CD4-positive, alpha-beta T cell treated with Interleukin-10 for 1 hour (primary cell): Measurements from ENCODE around the gene NXPH1.
"Not testable (repeated sequence)": the region's sequence is repeated elsewhere in the genome, so short reads cannot be mapped to it uniquely, and the experiment has no call there.

Source experiments
- DNase-seq: peaks from one replicate; pipeline ENCODE4 v3.0.0-alpha.2; 2020

NXPH1 gene

DNA sequence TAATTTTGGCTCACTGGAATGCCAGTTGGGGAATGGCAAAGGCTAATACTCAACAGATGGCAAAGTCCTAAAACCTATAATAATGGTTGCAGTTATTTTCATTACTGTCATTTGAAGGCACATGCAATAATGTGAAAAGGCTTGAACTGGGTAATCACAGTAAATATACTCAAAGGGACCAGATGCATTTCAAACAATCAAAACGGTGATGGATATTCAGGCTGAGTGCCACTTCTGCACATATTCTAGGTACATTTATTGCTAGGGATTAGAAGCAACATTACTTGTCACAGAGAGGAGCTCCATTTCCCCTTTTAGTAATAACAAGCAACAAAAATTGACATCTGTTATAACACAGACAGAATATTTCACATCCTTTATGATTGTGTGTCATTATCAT lies 171.8 kb downstream of the NXPH1 start:
- DNase-seq: no peak

DNA sequence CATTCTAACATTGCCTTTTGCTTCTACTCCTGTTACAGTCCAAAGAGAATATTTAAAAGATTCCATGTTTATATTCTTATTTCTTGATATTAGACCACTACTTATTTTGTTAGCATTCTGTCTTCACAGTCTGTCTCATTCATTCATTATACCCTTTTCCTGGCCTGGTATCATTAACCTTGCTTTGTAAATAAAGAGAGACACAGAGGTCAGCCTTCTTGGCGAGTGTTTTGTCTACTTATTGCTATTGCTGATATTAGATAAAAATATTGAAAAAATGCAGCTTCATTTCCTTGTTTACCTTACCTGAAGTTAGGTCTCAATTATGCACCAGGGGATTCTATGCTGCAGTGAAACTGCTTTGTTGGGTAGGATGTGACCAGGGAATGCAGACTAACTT lies 179.2 kb downstream of the NXPH1 start:
- no peak for DNase-seq

DNA sequence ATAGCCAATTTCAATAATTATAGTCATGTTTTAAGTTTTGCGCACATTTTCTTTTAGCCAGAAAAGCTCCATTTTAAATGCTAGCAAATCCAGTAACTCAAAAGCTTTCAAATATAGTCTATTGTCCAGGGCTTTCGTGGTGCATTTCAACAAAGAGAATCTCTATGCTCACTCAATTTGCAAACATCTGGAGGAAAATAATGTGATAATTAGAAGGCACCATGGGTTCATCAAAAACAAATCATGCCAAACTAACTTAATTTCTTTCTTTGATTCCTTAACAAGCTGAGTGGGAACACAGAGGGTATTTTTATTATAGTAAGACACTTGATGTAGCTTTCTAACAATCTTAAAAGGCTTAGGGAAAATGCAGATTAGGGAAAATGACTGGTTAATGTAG lies 179.8 kb downstream of the NXPH1 start:
- no peak for DNase-seq

DNA sequence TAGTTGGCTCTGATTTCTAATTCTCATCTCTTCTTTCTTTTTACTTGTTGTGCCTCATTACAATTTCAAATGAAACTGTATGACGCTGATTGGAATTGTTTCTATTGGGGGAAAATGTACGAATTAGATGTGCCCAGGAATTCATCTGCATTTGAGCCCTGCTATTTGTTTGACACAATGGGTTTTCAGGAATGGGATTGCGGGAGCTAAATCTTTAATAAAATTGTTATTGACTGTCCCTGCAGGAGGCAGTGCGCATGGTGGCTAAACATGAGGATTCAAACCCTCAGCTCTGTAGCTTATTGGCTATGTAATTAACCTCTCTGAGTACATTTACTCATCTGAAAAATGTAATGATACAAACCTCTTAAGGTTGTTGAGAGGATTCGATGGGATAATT lies 181.6 kb downstream of the NXPH1 start:
- DNase-seq: no peak

DNA sequence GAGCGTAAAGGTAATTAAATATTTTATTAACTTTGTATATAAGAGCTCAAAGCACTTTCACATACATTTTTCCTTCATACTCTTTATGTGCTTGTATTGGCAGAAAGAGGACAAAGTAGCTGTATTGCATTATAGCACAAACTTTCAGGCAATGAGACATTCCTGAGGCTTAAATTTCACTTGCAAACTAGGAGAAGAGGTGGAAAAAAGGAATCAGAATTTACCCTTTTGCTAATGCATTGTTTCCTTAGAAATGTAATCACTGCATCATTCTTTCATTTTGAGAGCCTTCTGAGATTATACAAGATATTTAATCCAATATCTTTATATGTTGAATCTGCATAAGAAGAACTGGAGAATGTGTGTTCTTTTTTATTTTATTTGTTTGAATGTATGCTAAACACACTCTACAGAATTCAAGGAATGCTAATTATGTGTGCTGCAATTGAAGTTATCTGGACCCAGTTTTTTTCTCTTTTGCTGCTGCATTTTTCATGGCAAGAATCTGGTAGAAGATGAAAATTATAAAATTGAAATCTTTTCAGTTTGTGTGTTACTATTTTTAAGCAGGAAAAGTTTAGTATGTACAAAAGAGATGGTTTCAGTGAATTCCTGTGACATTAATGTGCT lies 185.1 kb downstream of the NXPH1 start:
- DNase-seq: no peak

DNA sequence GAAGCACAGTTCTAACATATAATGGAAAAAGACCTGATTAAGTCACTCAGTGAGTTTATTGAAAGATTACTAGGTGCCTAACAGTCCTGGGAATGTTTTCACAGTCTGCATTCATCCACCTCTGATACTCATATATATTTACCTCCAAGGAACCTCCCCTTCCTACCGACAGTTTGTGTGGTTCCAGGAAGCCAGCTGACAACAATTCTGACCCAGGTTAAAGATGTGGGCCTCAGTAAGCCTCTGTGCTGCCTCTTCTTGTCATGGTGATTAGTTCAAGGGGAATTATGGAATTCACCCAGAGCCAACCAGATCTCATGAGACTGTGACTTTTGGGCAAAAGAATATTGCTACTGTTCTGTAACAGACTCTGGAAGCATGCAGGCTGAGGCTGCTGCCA lies 186.8 kb downstream of the NXPH1 start:
- no peak for DNase-seq

DNA sequence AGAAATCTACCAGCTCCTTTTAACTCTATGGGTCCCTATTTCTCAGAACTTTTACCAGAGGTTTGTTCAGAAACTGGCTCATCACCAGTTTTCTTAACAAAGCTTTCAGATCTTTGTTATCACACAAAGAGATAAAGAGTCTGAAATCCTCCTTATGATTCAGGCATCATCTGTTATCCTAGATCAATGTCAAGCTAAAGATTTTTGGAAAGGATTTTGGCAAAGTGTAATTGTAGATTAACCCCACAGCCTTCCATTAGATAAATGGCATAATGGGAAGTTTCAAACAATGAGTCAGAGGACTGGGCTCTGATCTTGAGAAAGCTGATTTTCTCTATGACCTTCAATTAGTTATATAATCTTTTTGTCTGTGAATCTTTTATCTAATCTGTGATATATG lies 192.2 kb downstream of the NXPH1 start:
- no peak for DNase-seq

DNA sequence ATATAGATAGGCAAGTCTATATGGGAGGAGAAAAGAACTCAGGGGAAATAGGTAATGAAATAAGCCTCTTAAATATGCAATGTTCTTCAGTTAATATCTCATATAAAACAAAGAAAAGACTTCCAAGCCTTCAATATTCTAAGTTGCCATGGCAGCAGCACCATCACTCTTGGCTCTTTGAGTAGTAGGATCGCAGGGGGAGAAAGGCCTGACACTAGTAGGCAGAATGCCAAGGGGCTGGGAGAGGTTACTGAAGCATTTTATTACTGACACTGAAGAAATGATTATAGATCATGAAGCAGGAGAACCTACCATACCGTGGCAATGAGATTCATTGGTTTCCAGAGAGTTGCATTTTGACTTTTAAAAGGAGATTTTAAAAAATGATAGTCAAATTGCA lies 193.9 kb downstream of the NXPH1 start:
- no peak for DNase-seq

DNA sequence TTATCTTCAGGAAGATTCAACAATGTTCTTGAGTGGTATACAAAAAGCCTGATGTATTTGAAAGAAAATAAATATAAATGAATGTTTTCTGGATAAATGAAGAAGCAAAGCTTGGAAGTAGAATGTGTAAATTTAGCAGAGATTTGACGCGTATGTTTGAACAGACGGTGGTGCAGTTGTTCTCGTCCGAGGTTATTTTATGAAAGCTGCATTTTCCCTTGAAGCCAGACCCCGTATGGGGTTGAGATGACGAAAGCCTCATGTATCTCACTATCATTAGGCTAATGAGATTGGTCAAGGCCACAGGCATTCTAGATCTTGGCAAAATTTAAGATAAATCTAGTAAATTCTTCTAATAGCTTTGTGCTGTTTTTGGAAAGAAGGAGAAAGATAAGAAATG lies 195.2 kb downstream of the NXPH1 start:
- DNase-seq: no peak

DNA sequence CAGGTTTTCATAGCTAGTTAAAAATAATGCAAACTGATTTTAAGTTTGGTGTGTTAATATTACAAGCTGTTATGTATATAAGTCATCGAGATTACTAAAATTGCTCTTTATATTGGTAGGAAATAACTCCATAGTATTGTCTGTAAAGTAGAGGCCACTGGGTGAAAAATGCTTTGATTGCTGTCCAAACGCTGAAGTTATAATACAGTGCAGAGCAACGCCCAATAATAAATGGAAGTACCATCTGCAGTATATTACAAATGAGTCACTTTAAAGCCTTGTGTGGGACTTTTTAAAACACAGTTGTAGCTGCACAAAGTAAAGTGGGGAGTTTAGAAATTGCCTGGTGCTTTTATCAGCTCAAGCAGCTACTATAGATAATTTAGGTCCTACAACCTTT lies 196.1 kb downstream of the NXPH1 start:
- no peak for DNase-seq

DNA sequence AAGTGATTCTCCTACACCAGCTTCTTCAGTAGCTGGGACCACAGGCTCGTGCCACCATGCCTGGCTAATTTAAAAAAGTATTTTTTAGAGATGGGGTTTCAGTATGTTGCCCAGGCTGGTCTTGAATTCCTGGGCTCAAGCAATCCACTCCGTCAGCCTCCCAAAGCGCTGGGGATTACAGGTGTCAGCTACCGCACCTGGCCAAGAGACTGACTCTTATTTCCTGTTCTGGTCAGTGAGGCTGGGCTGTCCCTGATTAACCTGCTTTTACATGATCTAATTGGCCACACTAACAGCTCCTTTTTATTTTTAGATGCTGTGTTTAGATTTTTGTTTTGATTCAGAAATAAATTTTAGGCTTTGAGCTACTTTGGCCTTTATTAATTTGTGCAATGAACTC lies 203.9 kb downstream of the NXPH1 start:
- DNase-seq: no peak

DNA sequence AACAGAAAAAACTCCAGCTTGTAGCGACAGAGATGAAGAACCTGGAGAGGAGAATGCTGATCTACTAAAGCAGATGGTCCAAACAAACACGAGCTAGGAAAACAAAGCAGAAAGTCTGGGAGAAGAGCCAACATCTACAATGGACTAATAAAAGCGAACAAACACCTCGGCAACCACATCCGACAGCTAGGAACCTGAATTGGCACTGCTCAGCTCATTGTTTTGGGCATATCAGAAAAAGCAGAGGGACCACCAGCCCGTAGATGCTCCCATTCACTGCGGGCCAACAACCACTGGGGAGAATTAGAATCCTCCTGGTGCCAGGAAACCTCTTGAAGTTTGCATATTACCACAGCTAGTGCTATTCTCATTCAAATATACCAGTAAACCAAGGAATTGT lies 204.7 kb downstream of the NXPH1 start:
- DNase-seq: no peak

DNA sequence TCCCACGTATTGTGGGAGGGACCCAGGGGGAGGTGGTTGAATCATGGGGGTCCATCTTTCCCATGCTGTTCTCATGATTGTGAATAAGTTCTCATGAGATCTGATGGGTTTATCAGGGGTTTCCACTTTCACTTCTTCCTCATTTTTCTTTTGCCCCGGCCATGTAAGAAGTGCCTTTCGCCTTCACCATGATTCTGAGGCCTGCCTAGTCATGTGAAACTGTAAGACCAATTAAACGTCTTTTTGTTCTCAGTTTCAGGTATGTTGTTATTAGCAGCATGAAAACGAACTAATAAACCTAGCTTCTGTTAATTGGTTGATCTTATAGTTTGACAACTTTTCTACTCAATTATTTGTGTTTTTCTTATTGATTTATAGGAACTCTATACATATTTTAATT lies 206.3 kb downstream of the NXPH1 start:
- DNase-seq: no peak

DNA sequence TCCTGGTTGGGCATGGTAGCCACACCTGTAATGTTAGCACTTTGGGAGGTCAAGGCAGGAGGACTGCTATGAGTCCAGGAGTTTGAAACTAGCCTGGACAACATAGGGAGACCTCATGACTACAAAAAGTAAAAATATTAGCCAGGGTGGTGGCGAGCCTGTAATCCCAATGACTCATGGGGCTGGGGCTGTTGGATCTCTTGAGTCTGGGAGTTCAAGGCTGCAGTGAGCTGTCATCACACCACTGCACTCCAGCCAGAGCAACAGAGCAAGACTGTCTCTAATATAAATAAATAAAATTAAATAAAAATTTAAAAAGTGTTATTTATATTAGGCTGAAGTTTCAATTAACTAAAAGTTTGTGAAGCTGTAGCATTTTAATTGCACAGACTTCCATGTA lies 207.3 kb downstream of the NXPH1 start:
- no peak for DNase-seq

DNA sequence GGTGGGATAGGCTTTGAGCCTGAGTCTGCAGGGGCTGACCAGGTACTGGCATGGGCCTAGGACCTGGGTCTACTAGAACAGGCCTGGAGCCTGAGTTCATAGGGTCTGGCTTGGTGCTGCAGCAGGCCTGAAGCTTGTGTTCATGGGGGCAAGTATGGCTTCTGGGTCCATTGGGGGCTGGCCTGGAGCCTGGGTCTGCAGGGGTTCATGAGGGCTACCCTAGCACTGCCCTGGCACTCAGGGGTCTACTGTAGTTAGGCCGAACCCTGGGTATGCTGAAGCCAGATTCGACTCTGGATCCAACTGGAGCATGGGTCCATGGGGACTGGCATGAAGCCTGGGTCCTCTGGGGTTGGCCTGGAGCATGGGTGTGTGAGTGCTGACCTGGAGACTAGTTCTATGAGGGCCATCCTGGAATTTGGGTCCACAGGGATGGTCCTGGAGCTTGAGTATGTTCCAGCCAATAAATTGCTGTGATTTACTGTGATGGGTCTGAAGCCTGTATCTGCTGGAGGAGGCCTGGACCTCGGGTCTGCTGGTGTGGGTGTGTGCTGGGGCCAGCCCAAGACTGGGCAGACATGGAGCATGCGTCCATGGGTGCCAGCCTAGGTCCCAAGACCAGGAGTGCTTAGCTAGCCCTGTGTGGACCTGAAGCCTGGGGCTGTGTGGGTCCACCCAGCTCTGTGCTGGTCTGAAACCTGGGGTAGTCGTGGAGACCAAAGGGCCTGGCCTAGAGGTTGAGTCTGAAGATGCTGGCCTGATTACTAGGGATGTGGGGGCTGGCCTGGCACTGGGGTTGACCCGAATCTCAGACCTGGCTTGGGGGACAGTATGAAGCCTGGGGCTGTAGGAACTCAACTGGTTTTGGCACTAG lies 235.5 kb downstream of the NXPH1 start:
- DNase-seq: no peak

DNA sequence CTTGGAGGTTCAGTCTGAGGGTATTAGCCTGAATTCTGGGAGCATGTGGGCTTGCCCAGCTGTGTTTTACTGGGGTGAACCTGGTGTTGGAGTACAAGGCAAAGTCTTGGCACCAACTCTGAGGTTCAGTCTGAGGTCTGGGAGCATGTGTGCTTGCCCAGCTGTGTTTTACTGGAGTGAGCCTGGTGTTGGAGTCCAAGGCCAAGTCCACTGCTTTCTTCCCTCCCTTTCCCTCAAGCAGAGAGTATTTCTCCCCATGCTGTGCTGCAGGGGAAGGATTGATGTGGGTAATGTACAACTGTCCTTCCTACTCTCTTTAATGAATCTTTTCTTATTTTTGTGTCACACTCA lies 236.1 kb downstream of the NXPH1 start:
- DNase-seq: no peak

DNA sequence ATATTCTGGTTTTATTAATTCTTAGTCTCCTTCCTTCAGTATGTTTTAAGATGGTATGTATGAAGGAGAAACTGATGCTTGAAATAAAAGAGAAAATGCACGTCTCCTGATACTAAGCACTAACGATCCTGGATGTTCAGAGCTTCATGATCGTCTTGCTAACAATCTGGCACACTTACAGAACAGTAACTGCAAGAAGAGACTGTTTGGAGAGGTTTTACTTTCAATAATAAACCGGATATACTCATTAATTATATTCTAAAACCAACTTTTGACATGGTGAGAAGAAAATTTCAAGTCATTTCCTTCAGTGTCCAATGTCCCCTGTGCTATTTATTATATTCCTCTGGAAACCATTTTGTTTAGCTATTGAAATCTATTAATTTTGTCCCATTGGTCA lies 251.0 kb downstream of the NXPH1 start:
- DNase-seq: no peak

DNA sequence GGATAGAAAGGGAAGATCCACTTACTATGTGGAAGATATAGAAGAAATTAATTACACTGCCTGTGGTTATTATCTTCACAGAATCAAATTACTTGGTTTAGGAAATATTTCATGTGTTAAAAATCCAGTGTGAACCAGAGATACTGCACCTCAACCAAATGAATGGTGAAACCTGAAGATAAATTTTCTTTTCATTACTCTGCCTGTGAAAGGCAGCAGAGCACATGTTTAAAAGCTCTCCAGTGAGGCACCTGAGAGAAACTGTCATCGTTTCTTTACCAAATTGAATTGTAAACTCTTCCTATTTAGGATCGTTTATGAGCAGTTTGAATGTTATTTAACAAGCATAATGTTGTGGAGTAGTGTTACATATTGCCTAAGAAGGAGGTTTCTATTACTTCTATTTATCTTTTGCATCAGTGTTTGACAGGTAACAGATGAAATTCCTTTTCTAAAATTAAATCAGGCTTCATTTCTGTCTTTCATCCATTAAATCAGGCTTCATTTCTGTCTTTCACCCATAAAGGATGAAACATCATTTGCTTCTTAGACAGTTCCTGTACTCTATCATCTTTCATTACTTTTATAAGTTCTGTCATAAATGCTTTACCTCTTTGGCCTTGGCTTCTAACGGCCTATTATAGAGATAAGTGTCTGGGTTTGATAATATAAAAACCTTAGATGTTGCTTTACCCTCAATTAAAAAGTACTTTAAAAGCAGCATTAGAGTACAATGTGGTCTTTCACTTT lies 266.6 kb downstream of the NXPH1 start:
- no peak for DNase-seq

DNA sequence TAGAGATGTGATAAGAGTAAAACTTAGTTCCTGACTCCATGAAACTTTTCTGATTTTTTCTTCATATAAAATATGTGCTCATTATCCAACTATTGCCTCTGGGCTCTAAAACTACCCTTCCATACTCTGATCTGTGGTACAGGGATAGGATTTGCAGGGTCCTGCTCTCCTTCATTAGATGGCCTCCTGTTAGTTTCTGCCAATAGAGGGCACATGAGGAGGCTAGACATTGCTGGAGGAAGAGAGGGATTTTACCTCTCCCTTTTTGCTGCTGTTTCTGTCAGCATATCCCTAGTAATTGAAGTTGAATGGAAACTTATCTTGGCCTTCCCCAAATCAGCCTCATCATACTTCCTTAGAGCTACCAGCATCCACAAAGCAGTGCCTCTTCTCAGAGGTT lies 269.4 kb downstream of the NXPH1 start:
- no peak for DNase-seq

DNA sequence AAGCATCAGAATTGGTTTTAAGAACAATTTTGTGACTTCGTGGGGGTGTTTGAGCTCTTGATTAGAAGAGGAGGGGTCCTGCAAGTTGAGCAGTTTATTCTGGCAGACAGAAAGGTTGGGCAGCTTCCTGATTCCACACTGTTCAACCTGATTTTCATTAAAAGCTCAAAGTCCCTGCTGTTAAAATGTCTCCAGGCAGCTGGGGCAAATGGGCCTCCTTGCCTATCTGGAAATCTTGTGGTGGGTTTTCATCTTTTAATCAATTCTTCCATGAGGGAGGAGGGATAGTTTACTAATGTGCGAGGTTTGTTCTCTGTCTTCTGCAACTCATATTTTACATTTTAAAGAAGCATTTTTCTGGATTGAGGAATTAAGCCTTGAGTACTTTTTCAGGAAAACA lies 276.7 kb downstream of the NXPH1 start:
- no peak for DNase-seq

DNA sequence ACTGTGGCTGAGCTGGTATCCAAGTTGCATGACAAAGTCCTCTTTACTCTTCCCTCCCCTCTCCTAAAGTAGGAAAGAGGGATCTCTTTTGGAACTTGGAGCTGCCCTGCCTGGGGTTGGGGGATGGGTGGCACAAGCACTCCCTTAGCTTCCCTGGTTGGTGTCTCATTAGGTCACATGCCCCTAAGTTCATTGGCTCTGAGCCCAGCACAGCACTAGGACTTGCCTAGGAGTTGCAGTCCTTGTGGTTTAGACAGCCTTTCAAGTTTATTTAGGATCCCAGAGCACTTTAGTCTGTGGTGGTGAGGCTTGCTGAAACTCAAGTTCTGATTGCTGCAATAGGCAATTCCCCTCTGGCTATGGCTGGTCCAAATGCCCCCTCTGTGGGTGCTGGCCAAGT lies 281.4 kb downstream of the NXPH1 start:
- DNase-seq: no peak

DNA sequence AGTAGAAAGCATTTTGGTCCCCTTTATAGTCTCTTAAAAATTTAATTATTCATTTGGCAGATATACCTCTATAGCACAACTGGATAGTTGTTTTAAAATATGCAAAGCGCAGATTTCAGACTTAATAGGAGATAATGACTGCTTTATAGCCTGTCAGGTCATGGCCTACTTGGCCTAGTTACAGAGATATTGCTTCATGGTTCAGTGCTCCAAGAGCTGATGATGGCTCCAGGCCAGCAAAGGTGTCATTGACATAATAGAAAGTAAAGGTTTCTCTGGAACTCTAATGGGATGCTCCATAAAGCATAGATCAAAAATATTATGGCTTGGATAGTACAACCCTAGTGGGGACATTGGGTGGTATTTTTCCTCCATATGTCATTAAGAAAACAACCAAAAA lies 285.7 kb downstream of the NXPH1 start:
- DNase-seq: no peak

DNA sequence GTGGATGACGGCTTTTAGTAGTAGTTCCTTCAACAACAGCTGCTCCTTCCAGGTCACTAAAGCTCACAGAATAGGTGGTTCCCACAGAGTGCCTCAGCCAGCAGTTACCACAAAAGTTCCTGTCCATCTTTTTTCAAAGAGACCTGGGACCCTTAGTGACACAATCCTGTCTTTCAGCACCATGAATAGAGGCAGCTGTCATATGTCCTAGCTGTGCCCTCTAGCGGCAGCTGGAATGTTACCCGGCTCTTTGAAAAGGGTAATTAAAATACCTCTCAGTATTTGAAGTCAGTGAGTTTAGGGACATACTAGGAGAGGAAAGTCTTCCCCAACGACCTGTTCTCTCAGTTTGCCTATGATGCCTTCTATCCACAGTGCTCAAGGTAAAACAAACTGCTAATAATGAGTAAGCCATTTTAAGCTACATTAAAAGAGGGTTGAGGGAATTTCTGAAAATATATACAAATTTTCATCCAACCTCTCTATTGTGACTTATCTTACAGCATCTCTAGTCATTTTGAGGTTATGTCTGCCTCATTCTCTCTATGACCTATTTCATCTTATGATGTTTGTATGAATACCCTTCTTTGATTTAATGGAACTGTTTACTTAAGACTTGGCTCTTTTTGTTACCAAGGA lies 290.8 kb downstream of the NXPH1 start:
- no peak for DNase-seq

DNA sequence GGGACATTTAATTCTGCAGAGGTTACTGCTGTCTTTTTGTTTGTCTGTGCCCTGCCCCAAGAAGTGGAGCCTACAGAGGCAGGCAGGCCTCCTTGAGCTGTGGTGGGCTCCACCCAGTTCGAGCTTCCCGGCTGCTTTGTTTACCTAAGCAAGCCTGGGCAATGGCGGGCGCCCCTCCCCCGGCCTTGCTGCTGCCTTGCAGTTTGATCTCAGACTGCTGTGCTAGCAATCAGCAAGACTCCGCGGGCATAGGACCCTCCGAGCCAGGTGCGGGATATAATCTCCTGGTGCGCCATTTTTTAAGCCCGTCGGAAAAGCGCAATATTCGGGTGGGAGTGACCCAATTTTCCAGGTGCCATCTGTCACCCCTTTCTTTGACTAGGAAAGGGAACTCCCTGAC lies 298.3 kb downstream of the NXPH1 start:
- DNase-seq: not testable (repeated sequence)
